ENCODE data around the gene ARHGAP25. TPM values are rescaled to one million over a fixed set of nuclear protein-coding genes. Genes with fewer than 3 reads are reported as not detected.

Gene ARHGAP25
- total and polyA plus RNA-seq, 10 of the 15 experiments (the other 5 are each of a cell fraction or from before 2014, with no cell fraction given) = 0.15 to 1.0 (median 0.46) TPM

DNA sequence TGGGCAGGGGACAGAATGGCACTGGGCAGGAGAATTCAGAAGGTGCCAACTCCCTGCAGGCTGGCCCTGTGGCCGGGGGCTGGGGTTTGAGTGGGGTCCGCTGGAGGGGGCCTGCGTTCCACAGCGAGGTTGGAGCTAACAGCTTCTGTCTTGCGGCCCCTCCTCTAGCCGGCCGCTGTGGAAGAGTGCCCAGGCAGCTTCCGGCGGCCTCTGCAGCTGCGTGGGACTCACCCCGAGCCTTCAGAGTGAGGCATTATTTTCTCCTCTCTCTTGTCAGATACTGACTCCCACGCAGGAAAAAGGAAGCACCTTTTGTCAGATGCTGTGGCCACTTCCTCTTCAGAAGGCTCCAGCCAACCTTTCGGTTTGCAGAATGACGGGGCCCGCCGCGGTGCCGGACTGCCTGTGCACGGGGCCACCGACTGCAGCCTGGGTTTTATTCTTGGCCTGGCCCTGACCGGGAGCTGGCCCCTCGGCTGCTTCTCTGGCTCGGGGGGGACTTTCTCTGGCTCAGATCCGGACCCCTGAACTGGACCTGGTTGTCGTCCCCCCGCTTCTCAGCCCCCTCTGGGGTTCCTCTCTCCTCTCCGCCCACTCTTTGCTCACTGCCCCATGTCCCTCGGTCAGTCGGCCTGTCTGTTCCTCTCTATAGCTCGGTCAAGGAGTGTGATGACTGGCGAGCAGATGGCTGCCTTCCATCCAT is 40.1 kb downstream of the ARHGAP25 start (continued):
- TF ChIP-seq BHLHE40 (IDR thresholded peaks at IDR 0.05; ENCODE audit: borderline replicate concordance in 1 of 2, low read depth in 2 of 2, low read length in 1 of 2) (peak; percentile 34 to 54; a peak in 1 of 4 replicates), TCF12 (IDR thresholded peaks at IDR 0.05; ENCODE audit: low read depth, low read length) (peak; percentile 67), SPI1 (IDR thresholded peaks at IDR 0.05; ENCODE audit: borderline replicate concordance, insufficient read depth, low read depth, low read length) (peak; percentile 93), LARP7 (IDR thresholded peaks at IDR 0.05) (no peak), TCF3 (IDR thresholded peaks at IDR 0.05; ENCODE audit: borderline replicate concordance, insufficient read depth, low read depth, low read length) (peak; percentile 91; the same call in 1 of the 2 replicates), RAD21 (IDR thresholded peaks at IDR 0.05; ENCODE audit: insufficient read depth, low read depth, low read length) (no peak), KLF5 (IDR thresholded peaks at IDR 0.05; ENCODE audit: partially characterized antibody) (no peak), ZNF24 (IDR thresholded peaks at IDR 0.05) (no peak), IRF4 (IDR thresholded peaks at IDR 0.05; ENCODE audit: low read depth, low read length) (no peak), CHD4 (IDR thresholded peaks at IDR 0.05) (no peak), BCL11A (IDR thresholded peaks at IDR 0.05; ENCODE audit: low read depth, low read length) (peak; percentile 76), POU2F2 (IDR thresholded peaks at IDR 0.05; ENCODE audit: borderline replicate concordance, low read depth, low read length) (0 out of 3 replicates have a peak, but pooled peaks have one; percentile 6), SUPT20H (IDR thresholded peaks at IDR 0.05; ENCODE audit: borderline replicate concordance, control insufficient read depth, low read depth, low read length) (no peak), MTA2 (IDR thresholded peaks at IDR 0.05; ENCODE audit: low read depth) (no peak), MXI1 (IDR thresholded peaks at IDR 0.05; ENCODE audit: low read depth, low read length) (no peak), STAT3 (IDR thresholded peaks at IDR 0.05; ENCODE audit: low read depth, low read length) (no peak), ZZZ3 (IDR thresholded peaks at IDR 0.05; ENCODE audit: control insufficient read depth, insufficient read length, low read depth) (no peak), EED (IDR thresholded peaks at IDR 0.05; ENCODE audit: low read depth) (peak; percentile 30; the same call in 1 of the 2 replicates), NFYB (IDR thresholded peaks at IDR 0.05; ENCODE audit: insufficient read depth, low read depth, low read length) (no peak)
- TF ChIP-seq, protein P1, sequence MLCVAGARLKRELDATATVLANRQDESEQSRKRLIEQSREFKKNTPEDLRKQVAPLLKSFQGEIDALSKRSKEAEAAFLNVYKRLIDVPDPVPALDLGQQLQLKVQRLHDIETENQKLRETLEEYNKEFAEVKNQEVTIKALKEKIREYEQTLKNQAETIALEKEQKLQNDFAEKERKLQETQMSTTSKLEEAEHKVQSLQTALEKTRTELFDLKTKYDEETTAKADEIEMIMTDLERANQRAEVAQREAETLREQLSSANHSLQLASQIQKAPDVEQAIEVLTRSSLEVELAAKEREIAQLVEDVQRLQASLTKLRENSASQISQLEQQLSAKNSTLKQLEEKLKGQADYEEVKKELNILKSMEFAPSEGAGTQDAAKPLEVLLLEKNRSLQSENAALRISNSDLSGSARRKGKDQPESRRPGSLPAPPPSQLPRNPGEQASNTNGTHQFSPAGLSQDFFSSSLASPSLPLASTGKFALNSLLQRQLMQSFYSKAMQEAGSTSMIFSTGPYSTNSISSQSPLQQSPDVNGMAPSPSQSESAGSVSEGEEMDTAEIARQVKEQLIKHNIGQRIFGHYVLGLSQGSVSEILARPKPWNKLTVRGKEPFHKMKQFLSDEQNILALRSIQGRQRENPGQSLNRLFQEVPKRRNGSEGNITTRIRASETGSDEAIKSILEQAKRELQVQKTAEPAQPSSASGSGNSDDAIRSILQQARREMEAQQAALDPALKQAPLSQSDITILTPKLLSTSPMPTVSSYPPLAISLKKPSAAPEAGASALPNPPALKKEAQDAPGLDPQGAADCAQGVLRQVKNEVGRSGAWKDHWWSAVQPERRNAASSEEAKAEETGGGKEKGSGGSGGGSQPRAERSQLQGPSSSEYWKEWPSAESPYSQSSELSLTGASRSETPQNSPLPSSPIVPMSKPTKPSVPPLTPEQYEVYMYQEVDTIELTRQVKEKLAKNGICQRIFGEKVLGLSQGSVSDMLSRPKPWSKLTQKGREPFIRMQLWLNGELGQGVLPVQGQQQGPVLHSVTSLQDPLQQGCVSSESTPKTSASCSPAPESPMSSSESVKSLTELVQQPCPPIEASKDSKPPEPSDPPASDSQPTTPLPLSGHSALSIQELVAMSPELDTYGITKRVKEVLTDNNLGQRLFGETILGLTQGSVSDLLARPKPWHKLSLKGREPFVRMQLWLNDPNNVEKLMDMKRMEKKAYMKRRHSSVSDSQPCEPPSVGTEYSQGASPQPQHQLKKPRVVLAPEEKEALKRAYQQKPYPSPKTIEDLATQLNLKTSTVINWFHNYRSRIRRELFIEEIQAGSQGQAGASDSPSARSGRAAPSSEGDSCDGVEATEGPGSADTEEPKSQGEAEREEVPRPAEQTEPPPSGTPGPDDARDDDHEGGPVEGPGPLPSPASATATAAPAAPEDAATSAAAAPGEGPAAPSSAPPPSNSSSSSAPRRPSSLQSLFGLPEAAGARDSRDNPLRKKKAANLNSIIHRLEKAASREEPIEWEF (IDR thresholded peaks at IDR 0.05; ENCODE audit: insufficient replicate concordance, low read depth, low read length) = no peak
- TF ChIP-seq, protein P2, sequence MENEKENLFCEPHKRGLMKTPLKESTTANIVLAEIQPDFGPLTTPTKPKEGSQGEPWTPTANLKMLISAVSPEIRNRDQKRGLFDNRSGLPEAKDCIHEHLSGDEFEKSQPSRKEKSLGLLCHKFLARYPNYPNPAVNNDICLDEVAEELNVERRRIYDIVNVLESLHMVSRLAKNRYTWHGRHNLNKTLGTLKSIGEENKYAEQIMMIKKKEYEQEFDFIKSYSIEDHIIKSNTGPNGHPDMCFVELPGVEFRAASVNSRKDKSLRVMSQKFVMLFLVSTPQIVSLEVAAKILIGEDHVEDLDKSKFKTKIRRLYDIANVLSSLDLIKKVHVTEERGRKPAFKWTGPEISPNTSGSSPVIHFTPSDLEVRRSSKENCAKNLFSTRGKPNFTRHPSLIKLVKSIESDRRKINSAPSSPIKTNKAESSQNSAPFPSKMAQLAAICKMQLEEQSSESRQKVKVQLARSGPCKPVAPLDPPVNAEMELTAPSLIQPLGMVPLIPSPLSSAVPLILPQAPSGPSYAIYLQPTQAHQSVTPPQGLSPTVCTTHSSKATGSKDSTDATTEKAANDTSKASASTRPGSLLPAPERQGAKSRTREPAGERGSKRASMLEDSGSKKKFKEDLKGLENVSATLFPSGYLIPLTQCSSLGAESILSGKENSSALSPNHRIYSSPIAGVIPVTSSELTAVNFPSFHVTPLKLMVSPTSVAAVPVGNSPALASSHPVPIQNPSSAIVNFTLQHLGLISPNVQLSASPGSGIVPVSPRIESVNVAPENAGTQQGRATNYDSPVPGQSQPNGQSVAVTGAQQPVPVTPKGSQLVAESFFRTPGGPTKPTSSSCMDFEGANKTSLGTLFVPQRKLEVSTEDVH (IDR thresholded peaks at IDR 0.05; ENCODE audit: low read depth, partially characterized antibody) = no peak

Data from GM12878 (cell line).